ENCODE data around the gene SEPTIN8.

SEPTIN8 gene

GRCh38 chr5:132768485-132768868 is 8.6 kb downstream of the SEPTIN8 start:
- FAIRE-seq = no peak
- TF ChIP-seq POLR2A (IDR thresholded peaks at IDR 0.05; ENCODE audit: low read depth, low read length) = no peak
- DNase-seq (ENCODE audit: insufficient read length, low spot score) = no peak

- no peak for TF ChIP-seq POLR2A (IDR thresholded peaks at IDR 0.05; ENCODE audit: low read depth, low read length)
- FAIRE-seq (no peak), DNase-seq (ENCODE audit: insufficient read length, low spot score) (no peak)
Observed at GRCh38 chr5:132767150-132767549, 9.9 kb downstream of the SEPTIN8 start.

GRCh38 chr5:132766806-132767055 is 10.3 kb downstream of the SEPTIN8 start:
- no peak for FAIRE-seq

GRCh38 chr5:132766020-132766805 is 10.8 kb downstream of the SEPTIN8 start:
- DNase-seq (ENCODE audit: insufficient read length, low spot score) (no peak), FAIRE-seq (no peak)
- TF ChIP-seq POLR2A (IDR thresholded peaks at IDR 0.05; ENCODE audit: low read depth, low read length) = no peak

More at GRCh38 chr5:132766806-132767055, 10.3 kb downstream of the SEPTIN8 start:
- no peak for DNase-seq (ENCODE audit: insufficient read length, low spot score)
- TF ChIP-seq POLR2A (IDR thresholded peaks at IDR 0.05; ENCODE audit: low read depth, low read length) = no peak

- TF ChIP-seq POLR2A (IDR thresholded peaks at IDR 0.05; ENCODE audit: low read depth, low read length) = no peak
- FAIRE-seq = no peak
Observed at GRCh38 chr5:132765311-132766019, 11.6 kb downstream of the SEPTIN8 start.

GRCh38 chr5:132764671-132765238 is 12.3 kb downstream of the SEPTIN8 start:
- no peak for TF ChIP-seq POLR2A (IDR thresholded peaks at IDR 0.05; ENCODE audit: low read depth, low read length)
- FAIRE-seq = no peak
- DNase-seq (ENCODE audit: insufficient read length, low spot score) = no peak

More at GRCh38 chr5:132765311-132766019, 11.6 kb downstream of the SEPTIN8 start:
- DNase-seq (ENCODE audit: insufficient read length, low spot score) = no peak

GRCh38 chr5:132764051-132764450 is 13.0 kb downstream of the SEPTIN8 start:
- DNase-seq (ENCODE audit: insufficient read length, low spot score) (no peak), FAIRE-seq (no peak)
- TF ChIP-seq POLR2A (IDR thresholded peaks at IDR 0.05; ENCODE audit: low read depth, low read length) = no peak

GRCh38 chr5:132763181-132764036 is 13.6 kb downstream of the SEPTIN8 start:
- TF ChIP-seq POLR2A (IDR thresholded peaks at IDR 0.05; ENCODE audit: low read depth, low read length) = no peak
- DNase-seq (ENCODE audit: insufficient read length, low spot score) (no peak), FAIRE-seq (no peak)

- no peak for FAIRE-seq
Observed at GRCh38 chr5:132762246-132763000, 14.6 kb downstream of the SEPTIN8 start.

GRCh38 chr5:132761321-132762240 is 15.5 kb downstream of the SEPTIN8 start:
- TF ChIP-seq POLR2A (IDR thresholded peaks at IDR 0.05; ENCODE audit: low read depth, low read length) = no peak
- no peak for FAIRE-seq
- DNase-seq (ENCODE audit: insufficient read length, low spot score) = no peak

More at GRCh38 chr5:132762246-132763000, 14.6 kb downstream of the SEPTIN8 start:
- no peak for DNase-seq (ENCODE audit: insufficient read length, low spot score)
- TF ChIP-seq POLR2A (IDR thresholded peaks at IDR 0.05; ENCODE audit: low read depth, low read length) = no peak

GRCh38 chr5:132760601-132761317 is 16.3 kb downstream of the SEPTIN8 start:
- FAIRE-seq (no peak), DNase-seq (ENCODE audit: insufficient read length, low spot score) (no peak)
- no peak for TF ChIP-seq POLR2A (IDR thresholded peaks at IDR 0.05; ENCODE audit: low read depth, low read length)

- DNase-seq (ENCODE audit: insufficient read length, low spot score) (no peak), FAIRE-seq (no peak)
- TF ChIP-seq POLR2A (IDR thresholded peaks at IDR 0.05; ENCODE audit: low read depth, low read length) = no peak
Observed at GRCh38 chr5:132760049-132760420, 17.0 kb downstream of the SEPTIN8 start.
